NCI-H2107 treated with DMSO at 0.1 percent for 48 hours (cell line): ENCODE measurements around the gene KIT.

Experiments used
- DNase-seq: peaks from one replicate; lab custom pipeline; 2025; ENCODE audit not compliant: unreplicated experiment; lab: John Stamatoyannopoulos, UW

KIT gene

DNA sequence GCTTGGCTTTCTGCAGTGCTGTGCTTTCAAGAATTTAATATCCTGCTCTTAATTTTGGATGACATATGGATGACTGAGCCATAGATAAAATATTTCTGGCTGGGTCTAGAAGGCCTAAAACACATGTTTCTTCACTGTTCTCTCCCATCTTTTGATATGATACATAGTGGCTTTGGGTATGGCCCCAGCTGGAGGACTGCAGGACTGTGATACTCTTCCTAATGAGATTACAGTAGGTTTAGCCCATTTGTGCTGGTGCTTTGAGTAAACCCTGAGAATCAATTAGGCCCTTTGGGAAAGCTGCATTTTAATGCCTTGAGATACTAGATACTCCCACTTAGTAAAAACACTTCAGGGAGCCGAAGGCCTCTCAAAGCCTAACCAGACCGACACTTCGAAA lies 38.0 kb downstream of the KIT start:
- DNase-seq: no peak

DNA sequence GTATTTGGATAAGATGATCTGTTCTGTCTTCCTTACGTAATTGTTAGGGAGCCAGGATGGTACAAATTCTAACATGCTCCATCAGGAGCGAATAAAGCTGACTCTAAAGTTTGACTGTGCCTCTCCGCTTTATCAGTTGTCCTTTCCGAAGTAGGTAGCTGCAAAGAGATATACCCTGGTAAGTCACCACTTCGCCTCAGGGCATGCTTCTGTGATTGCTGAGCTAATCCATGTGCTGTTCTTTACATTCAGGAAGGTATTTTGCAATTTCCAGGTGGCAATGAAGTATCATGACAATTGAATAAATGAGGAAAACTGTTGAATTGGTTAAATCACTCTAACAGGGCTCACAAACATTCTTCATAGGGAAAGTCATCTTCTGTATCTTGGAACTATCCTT lies 38.9 kb downstream of the KIT start:
- no peak for DNase-seq

DNA sequence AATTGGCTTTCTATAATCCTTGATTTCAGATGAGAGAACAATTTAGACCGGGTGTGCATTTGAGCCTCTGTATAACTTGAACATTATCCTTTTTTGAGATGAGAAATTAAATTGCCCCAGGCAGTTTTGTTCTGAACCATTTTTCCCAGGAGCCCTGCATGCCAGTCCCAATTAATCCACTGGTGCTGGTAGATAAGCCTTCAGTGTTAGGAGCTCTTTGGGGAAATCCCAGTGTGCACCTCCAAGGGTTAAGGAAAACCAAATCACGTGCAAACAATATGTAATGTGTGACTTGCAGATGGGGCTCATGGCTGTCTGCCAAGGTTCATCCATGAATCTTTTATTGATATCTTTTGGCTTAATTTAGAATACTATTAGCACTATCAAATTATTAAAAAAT lies 43.2 kb downstream of the KIT start:
- no peak for DNase-seq

DNA sequence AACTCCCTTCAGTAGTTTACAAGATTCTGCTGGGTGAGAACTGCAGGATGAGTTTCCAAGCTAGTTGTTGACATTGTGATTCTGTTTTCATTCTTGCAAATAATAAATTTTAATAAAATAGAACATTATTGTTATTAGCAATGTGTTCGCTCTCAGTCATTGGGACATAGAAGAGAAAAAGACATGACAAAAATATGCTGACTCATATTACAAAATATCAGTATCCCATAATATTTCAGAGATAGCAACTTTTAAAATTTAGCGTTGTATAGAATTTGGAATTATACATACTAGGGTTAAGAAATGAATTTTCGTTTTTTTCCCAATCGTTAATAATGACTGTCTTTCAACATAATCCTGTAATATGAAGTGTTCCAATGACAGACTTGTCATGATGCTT lies 45.4 kb downstream of the KIT start:
- DNase-seq: no peak

DNA sequence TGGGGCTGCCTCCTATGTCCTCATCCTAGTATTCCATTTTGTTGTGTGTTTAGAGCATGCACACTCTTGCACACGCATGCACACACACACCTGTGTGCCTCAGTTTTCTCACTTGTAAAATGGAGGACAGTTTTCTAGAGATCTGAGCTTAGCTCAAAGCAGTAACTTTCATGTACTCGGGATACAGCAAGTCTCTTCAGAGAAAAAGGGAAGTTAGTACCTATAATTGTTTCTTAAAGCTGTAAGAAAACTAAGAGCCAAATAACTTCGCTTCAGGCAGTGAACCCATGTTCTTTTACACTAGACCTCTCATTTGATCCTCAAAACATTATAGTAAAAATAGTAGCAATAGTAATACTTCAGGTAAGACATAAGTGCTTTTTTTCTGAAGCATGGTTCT lies 49.6 kb downstream of the KIT start:
- DNase-seq: no peak

DNA sequence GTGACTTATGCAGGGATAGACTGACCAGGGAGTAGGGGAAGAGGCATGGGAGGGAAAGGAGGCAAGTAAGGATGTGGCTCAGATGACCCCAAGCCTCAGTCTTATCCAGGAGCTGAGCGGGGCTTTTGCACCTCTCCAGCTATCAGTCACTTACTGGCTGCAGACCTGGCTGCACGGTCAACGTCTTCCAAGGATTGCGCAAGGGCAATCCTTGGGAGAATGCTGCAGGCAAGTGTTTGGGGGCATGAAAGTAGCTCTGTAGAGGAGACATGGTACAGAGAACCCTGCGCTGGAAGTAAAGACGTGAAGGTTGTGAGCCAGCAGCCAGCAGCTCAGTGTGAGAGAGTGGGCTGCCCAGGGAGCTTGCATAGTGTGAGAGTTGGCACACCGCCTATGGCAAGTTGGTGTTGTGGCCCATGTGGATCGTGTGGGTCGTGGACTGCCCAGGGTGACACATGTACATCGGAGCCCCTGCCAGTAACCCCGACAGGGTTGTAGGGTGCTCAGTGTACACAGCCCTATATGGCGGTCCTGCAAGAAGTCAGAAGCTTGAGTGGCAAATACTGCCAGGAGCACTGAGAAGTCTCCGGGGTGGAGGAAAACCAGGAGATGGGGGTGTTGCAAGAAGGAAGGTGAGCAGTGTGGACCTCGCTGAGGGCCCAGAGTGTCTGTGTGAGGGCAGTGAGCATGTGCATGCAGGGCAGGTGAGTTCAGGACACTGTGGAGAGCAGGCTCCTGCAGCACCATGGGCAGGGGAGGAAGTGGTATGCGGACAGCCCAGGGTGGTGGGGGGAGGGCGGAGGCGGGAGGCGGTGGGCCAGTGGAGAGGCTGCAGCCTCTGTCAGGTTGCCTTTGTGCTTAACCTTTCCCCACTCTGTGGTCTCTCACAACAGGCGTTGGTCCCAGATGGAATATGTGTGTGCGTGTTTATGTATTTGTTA lies 50.9 kb downstream of the KIT start:
- DNase-seq: no peak

DNA sequence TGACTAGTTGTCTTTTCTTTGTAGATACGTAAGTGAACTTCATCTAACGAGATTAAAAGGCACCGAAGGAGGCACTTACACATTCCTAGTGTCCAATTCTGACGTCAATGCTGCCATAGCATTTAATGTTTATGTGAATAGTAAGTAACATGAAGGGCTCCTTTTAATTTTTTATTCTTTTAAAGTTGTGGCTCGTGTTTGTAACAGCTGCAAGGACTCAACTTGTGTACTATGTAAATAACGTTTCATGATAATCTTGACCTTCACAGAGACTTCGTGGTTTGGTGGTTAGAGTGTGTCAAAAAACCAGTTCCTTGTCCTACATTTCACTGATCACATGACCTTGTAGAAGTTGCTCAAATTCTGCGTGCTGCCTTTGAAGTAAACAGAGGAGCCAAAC lies 51.6 kb downstream of the KIT start:
- no peak for DNase-seq

DNA sequence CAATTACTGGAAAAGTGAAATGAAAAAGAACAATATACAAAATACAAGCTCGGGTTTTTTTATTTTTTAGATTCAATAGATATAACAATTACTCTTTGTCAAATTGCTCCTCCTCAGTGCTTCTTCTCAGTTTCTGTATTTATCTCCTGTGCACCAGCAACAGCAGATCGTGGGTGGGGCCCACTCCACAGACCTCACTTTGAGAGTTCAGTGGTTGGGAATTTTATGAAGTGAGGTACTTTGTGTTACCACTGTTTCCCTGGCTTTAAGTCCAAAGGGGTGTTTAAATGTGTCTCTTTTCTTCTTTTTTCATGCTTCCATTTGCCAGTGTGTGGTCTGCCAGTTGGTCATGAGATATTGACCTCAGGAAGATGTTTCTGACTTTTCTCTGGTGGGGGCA lies 54.4 kb downstream of the KIT start:
- DNase-seq: no peak

DNA sequence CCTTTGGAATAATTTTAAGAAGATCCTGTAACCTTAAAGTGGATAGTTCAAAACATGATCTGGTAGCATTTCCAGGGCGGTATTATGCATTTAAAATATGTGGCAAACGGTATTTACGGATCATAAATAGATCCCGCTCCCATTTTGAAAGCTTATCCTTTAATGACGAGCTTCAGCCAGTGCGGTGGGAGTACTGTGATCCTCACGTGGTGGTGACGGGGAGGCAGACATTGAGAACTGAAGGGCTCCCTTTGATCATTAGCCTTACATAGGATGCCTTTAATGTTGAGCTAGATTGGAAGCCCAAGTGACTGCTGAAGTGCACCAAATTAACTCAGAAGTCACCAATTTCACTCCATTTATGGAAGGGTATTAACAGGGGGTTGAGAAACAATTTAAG lies 56.9 kb downstream of the KIT start:
- no peak for DNase-seq

DNA sequence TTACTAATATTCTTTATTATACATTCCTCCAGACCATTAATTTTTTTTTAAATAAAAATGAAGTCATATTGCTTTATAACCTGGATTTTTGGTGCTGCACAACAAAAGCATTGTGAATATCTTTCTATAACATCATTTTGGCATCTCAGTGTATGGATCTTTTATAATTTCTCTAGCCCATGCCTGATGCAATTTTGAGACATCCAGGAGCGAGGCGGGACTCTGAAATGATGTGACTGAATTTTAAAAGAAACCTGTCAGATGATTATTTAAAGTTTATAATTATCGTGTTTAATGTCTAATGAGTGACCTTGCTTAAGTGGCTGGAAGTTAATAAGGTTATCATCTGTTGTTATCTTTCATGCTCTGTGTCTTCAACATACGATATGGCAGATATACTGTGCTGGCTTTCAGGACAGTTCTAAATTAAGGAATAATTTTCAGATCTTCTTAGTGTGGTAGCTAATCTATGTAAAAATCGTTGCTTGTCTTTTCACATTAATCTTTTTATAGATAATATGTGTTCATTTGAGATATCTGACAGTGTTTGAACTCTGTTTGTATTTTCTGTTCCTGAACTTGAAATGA lies 58.8 kb downstream of the KIT start:
- no peak for DNase-seq

DNA sequence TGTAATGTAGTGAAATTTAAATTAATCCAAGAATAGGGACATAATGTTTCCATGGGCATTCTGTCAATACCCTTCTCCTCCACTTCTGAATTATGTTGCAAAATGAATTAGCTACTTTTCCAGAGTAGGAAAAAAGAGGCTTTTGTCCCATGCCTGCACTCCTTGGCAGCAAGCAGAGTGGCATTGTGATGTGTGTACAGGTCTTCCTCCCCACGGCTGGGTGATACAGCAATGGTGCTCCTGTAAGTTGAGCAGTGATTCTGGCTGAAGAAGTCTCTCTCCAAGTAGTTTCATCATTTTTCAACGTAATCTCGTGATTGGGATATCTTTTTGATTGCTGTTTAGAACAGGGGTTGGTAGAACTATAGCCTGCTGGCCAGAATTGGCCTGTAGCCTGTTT lies 59.9 kb downstream of the KIT start:
- DNase-seq: no peak

DNA sequence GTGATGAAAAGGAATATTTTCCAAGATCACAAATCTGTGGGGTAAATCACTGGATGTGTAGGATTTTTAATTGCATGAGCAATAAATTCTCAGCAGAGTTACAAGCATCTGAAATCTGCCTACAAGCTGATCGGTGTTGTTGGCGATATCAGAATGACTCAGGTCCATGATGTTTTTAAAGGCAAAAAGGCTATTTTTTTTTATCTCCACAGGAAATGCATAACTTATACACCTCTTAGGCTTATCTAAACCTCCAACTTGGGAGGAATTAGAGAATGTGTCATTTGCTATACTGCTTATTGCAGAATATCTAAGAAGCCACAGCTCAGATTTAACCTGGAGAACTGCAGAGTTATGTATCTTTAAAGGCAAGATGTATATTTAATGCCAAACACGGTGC lies 61.6 kb downstream of the KIT start:
- no peak for DNase-seq

DNA sequence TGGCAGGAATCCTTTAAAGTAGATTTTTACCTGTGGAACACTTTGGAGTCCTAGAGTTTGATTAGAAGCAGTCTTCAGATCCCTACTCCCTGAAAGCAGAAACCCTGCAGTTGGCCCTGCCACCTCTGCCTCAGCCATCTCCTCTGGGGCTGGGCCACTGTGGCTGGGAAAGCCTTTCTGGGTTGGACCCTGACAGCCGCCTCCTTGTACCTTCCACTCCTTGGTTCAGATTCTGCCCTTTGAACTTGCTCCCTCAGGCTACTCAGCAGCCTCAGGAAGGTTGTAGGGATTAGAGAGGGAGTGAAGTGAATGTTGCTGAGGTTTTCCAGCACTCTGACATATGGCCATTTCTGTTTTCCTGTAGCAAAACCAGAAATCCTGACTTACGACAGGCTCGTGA lies 65.5 kb downstream of the KIT start:
- no peak for DNase-seq

DNA sequence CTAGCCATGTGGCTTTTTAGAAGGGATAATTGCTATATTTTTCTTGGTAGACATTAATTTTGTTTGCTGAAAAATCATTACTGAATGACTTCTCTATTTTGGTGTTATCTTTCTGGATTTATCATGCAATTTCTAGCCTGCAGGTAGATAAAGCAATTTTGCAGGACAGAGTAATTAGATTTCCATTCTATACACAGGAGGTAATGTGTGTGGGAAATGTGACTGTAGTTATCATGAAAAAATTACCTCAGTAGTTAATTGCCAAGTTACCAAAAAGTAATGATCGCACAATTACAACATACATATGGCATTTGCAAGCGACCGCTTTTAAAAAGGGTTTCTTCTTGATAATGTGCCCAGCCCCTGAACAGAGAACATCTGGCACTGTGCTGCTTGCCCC lies 66.1 kb downstream of the KIT start:
- DNase-seq: no peak

DNA sequence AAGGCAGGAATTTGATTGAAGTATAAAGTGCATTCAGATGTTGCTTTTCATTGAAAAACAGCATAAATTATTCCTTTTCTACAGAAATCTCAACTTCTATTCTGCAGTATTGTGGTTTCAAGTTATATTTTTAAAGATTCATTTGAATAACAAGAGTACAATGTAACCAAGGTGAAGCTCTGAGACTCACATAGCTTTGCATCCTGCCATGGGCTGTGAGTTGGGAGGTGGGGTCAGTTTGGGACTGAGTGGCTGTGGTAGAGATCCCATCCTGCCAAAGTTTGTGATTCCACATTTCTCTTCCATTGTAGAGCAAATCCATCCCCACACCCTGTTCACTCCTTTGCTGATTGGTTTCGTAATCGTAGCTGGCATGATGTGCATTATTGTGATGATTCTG lies 69.2 kb downstream of the KIT start:
- DNase-seq: no peak

DNA sequence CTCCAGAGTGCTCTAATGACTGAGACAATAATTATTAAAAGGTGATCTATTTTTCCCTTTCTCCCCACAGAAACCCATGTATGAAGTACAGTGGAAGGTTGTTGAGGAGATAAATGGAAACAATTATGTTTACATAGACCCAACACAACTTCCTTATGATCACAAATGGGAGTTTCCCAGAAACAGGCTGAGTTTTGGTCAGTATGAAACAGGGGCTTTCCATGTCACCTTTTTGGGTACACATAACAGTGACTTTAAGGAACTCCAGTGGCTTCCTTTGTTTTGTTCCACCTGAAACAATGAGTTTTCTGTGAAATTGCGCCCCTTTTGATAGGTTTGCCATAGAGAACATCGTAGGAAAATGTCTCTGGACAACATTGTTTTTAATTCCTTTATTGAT lies 69.6 kb downstream of the KIT start:
- no peak for DNase-seq

DNA sequence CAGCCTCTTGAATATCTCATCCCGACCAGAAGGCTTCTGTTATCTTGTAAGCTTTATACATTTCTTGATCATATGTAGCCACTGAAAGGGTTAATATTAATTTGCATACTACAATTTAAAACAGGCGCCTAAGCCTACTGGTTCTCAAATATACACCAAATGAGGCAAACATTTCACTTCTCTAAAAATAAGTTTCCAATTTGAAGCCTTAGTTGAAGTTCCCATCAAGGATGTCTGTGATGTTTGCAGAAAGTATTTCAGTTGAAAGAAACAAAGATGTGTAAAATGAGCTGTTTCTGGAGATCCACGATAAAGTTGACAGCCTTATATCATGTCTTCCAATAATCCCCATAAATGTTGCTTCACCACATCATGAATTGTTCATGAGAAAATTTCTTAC lies 70.6 kb downstream of the KIT start:
- DNase-seq: no peak

DNA sequence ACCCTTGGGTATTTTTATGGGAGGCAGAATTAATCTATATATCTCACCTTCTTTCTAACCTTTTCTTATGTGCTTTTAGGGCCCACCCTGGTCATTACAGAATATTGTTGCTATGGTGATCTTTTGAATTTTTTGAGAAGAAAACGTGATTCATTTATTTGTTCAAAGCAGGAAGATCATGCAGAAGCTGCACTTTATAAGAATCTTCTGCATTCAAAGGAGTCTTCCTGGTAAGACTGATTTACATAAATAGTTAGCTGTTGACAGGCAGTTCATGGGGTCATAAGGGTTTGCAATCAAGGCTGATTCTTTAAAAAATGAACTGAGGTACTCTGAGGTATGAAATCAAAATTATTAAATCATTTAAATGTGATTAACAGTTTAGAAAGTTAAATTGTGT lies 71.5 kb downstream of the KIT start:
- DNase-seq: no peak

DNA sequence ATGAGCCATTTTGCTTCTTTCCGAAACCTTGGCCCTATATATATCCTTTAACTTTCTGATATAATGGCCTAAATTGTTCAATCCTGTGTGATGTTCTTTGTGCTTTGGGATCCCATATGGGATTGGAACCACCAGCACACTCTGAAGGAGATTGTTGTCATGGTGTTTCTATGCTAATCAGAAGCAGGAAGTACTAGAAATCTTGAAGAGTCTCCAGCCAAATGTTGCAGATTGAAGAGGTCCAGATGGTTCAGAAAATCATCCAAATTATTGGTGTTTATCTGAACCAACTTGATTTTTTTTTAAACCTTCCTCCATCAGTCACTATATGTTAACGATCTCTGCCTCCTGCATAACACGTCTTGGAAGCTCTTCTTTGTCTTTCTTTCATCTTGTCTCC lies 72.8 kb downstream of the KIT start:
- DNase-seq: no peak

DNA sequence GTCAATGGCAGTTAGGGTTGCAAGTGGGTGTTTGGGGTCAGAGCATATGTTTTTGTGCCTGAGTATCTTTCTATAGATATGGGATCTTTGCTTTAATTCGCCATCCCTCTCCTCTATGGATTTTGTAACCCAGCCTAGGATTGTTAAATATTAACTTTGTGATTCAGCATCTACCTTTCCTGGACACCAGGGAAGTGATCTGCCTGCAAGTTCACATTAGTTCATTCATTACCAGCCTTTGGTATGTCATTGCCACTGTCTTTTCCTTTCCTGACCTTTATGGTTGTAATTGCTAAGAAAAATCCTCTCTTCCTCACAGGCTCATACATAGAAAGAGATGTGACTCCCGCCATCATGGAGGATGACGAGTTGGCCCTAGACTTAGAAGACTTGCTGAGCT lies 73.8 kb downstream of the KIT start:
- DNase-seq: no peak

DNA sequence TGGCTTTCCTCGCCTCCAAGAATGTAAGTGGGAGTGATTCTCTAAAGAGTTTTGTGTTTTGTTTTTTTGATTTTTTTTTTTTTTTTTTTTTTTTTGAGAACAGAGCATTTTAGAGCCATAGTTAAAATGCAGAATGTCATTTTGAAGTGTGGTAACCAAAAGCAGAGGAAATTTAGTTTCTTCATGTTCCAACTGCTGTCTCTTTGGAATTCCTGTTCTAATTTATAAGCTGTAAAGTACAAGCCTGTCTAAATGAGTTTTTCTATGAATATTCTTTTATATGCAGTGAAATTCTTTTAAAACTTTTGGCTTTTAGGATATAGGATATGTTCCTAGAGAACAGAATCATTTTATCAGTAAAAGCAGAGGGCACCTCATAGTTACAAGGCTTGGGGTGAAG lies 74.2 kb downstream of the KIT start:
- no peak for DNase-seq

DNA sequence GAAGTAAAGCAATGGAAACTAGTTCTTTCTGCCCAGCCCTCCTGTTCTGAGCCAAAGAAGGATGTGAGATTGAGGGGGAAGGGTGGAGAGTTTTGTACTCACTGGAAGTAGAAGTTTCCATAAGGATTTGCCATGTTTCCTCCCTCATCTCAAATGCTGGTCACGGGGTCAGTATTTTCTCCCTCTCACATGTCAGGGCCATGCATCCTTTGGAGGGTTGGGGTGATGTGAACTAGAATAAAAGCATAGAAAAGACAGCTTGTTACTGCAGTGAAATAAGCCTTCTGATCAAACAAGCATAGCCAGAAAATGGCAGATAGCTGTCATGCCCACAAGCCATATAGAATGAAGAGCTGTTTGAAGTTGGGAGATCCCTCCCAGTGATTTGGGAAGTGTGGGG lies 79.7 kb downstream of the KIT start:
- DNase-seq: no peak

DNA sequence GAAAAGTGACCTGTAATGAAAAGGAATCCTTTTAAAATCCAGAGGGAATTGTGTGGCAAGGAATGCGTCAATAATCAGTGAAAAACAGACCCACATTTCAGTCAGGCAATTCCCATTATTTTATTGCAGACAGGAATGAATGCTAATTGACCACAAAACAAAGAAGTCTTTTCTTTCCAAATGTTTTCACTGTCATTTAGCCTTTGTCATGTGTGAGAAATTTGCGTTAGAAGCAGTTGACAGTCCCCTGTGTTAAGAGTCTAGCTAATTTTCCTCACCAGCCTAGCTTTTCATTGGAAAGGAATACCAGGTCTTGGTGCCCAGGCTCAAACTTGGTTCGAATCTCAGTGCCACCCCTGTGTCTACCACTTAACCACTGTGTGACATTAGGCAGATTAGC lies 83.4 kb downstream of the KIT start:
- DNase-seq: no peak
